ENCODE results near the gene RIC3.

Gene RIC3

GRCh38 chr11:8079111-8079675, 89.6 kb downstream of the RIC3 start:
- Histone ChIP-seq H3K23ac (ENCODE audit: low read length in 2 of 2) (no peak overlapping the region), H2AK5ac (ENCODE audit: low read length, severe bottlenecking) (no peak overlapping the region), H3K14ac (ENCODE audit: low read length in 2 of 2) (no peak overlapping the region), H3K27ac (ENCODE audit: low read length, poor library complexity, severe bottlenecking) (no peak overlapping the region), H3K4me3 (ENCODE audit: insufficient read depth in 1 of 2, low read depth in 1 of 2, low read length in 2 of 2) (no peak overlapping the region), H4K8ac (ENCODE audit: low read length) (no peak overlapping the region), H3K9me3 (ENCODE audit: control insufficient read depth, low read length) (no peaks in the 10 kb centered on the region), H3K9ac (ENCODE audit: low read length) (no peak overlapping the region), H2BK15ac (ENCODE audit: low read depth, poor library complexity, severe bottlenecking) (no peak overlapping the region), H3K4ac (ENCODE audit: low read depth in 1 of 2, low read length in 2 of 2) (no peak overlapping the region), H2BK5ac (ENCODE audit: low read depth, low read length, poor library complexity, severe bottlenecking) (no peak overlapping the region), H2BK12ac (ENCODE audit: low read length in 2 of 2) (no peak overlapping the region), H3K18ac (ENCODE audit: low read depth in 1 of 2, low read length in 2 of 2) (no peak overlapping the region), H3K36me3 (ENCODE audit: control insufficient read depth in 1 of 2, insufficient read depth in 2 of 2, low read depth in 1 of 2, low read length in 2 of 2) (no peaks in the 10 kb centered on the region), H2BK120ac (ENCODE audit: low read depth, low read length) (no peak overlapping the region), H3K4me2 (ENCODE audit: low read length, poor library complexity, severe bottlenecking) (no peak overlapping the region), H3K4me1 (ENCODE audit: control insufficient read depth, insufficient read depth, low read depth, low read length) (peaks cover 12% of the 10 kb centered on the region), H3K27me3 (ENCODE audit: control insufficient read depth in 1 of 2, insufficient read depth in 1 of 2, low read length in 2 of 2) (peaks cover 0 to 74% of the 10 kb centered on the region in 2 experiments), H3K79me1 (replicated peaks; ENCODE audit: low read length, poor library complexity, severe bottlenecking) (no peaks in the 10 kb centered on the region), H4K91ac (ENCODE audit: low read length) (no peak overlapping the region), H2AFZ (ENCODE audit: low read depth, low read length) (no peak overlapping the region)
- 93% methylated on average over 4 of the region's 4 CpGs for WGBS
- no peak for DNase-seq

GRCh38 chr11:8075119-8075726, 93.6 kb downstream of the RIC3 start:
- H3K18ac ChIP-seq (ENCODE audit: low read depth in 1 of 2, low read length in 2 of 2): no peak overlapping the region
- H2BK5ac ChIP-seq (ENCODE audit: low read depth, low read length, poor library complexity, severe bottlenecking): no peak overlapping the region
- H3K4ac ChIP-seq (ENCODE audit: low read depth in 1 of 2, low read length in 2 of 2): no peak overlapping the region

GRCh38 chr11:8071616-8072581, 96.9 kb downstream of the RIC3 start:
- no peak overlapping the region for H3K4ac ChIP-seq (ENCODE audit: low read depth in 1 of 2, low read length in 2 of 2)
- no peak overlapping the region for H3K27ac ChIP-seq (ENCODE audit: low read length, poor library complexity, severe bottlenecking)
- H3K4me1 ChIP-seq (ENCODE audit: control insufficient read depth, insufficient read depth, low read depth, low read length): peaks cover 12% of the 10 kb centered on the region
- no peaks in the 10 kb centered on the region for H3K79me1 ChIP-seq (replicated peaks; ENCODE audit: low read length, poor library complexity, severe bottlenecking)
- no peak overlapping the region for H2AFZ ChIP-seq (ENCODE audit: low read depth, low read length)
- peaks cover 21 to 51% of the 10 kb centered on the region in 2 experiments for H3K27me3 ChIP-seq (ENCODE audit: control insufficient read depth in 1 of 2, insufficient read depth in 1 of 2, low read length in 2 of 2)
- no peak overlapping the region for H3K18ac ChIP-seq (ENCODE audit: low read depth in 1 of 2, low read length in 2 of 2)
- H2BK5ac ChIP-seq (ENCODE audit: low read depth, low read length, poor library complexity, severe bottlenecking): no peak overlapping the region
- no peak overlapping the region for H3K4me2 ChIP-seq (ENCODE audit: low read length, poor library complexity, severe bottlenecking)
- H2BK120ac ChIP-seq (ENCODE audit: low read depth, low read length): no peak overlapping the region
- H4K8ac ChIP-seq (ENCODE audit: low read length): no peak overlapping the region
- H3K36me3 ChIP-seq (ENCODE audit: control insufficient read depth in 1 of 2, insufficient read depth in 2 of 2, low read depth in 1 of 2, low read length in 2 of 2): no peaks in the 10 kb centered on the region
- H2AK5ac ChIP-seq (ENCODE audit: low read length, severe bottlenecking): no peak overlapping the region
- H3K23ac ChIP-seq (ENCODE audit: low read length in 2 of 2): peak overlapping the region in 1 of 2 experiments; percentile 16
- H3K4me3 ChIP-seq (ENCODE audit: insufficient read depth in 1 of 2, low read depth in 1 of 2, low read length in 2 of 2): no peak overlapping the region
- H3K9me3 ChIP-seq (ENCODE audit: control insufficient read depth, low read length): no peaks in the 10 kb centered on the region
- no peak overlapping the region for H4K91ac ChIP-seq (ENCODE audit: low read length)
- no peak overlapping the region for H2BK15ac ChIP-seq (ENCODE audit: low read depth, poor library complexity, severe bottlenecking)
- DNase-seq: no peak
- WGBS: 72% methylated on average over 17 of the region's 18 CpGs
- no peak overlapping the region for H3K9ac ChIP-seq (ENCODE audit: low read length)
- no peak overlapping the region for H2BK12ac ChIP-seq (ENCODE audit: low read length in 2 of 2)
- peak overlapping the region in 1 of 2 experiments; percentile 46 for H3K14ac ChIP-seq (ENCODE audit: low read length in 2 of 2)

More at GRCh38 chr11:8075119-8075726, 93.6 kb downstream of the RIC3 start:
- Histone ChIP-seq H4K91ac (ENCODE audit: low read length) (no peak overlapping the region), H4K8ac (ENCODE audit: low read length) (no peak overlapping the region), H3K9me3 (ENCODE audit: control insufficient read depth, low read length) (no peaks in the 10 kb centered on the region), H3K36me3 (ENCODE audit: control insufficient read depth in 1 of 2, insufficient read depth in 2 of 2, low read depth in 1 of 2, low read length in 2 of 2) (no peaks in the 10 kb centered on the region), H3K14ac (ENCODE audit: low read length in 2 of 2) (no peak overlapping the region), H3K23ac (ENCODE audit: low read length in 2 of 2) (no peak overlapping the region), H3K27me3 (ENCODE audit: control insufficient read depth in 1 of 2, insufficient read depth in 1 of 2, low read length in 2 of 2) (peaks cover 21 to 76% of the 10 kb centered on the region in 2 experiments), H2AFZ (ENCODE audit: low read depth, low read length) (no peak overlapping the region), H2BK12ac (ENCODE audit: low read length in 2 of 2) (no peak overlapping the region), H2BK15ac (ENCODE audit: low read depth, poor library complexity, severe bottlenecking) (no peak overlapping the region), H2AK5ac (ENCODE audit: low read length, severe bottlenecking) (no peak overlapping the region), H3K4me2 (ENCODE audit: low read length, poor library complexity, severe bottlenecking) (no peak overlapping the region), H3K79me1 (replicated peaks; ENCODE audit: low read length, poor library complexity, severe bottlenecking) (no peaks in the 10 kb centered on the region), H3K27ac (ENCODE audit: low read length, poor library complexity, severe bottlenecking) (no peak overlapping the region), H3K9ac (ENCODE audit: low read length) (no peak overlapping the region), H2BK120ac (ENCODE audit: low read depth, low read length) (no peak overlapping the region), H3K4me1 (ENCODE audit: control insufficient read depth, insufficient read depth, low read depth, low read length) (no peaks in the 10 kb centered on the region), H3K4me3 (ENCODE audit: insufficient read depth in 1 of 2, low read depth in 1 of 2, low read length in 2 of 2) (no peak overlapping the region)
- no peak for DNase-seq
- 79% methylated on average over 2 of the region's 2 CpGs for WGBS

Measured in mesenchymal stem cell (in vitro differentiated cells and primary cell).